ENCODE data around the gene SLC35F1. TPM values are rescaled to one million over a fixed set of nuclear protein-coding genes. Genes with fewer than 3 reads are reported as not detected.

The SLC35F1 gene
- polyA plus RNA-seq, 3 donors, result 0.17 to 0.79 (median 0.49) TPM

DNA sequence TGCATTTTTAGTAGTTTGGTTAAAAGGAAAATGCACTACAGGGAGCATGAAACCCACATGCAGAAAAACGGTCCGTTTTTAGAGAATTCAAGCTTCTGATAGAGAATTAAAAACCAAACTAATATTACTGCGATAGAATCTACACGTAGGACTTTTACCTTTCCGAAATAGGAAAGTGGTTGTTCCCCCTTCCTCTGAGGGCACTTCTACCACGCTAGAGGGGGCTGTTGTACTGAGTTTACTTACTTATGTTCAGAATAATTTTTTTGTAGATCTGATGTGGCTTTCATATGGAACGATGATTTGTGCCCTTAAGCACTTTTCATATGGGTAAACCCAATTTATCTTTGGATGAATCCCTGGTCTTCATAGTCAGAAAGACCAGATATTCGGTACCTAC, 376.7 kb downstream of the SLC35F1 start:
- no peak overlapping the region for H3K27ac ChIP-seq (ENCODE audit: low read depth, low read length)
- 17 to 23% (median 19%) methylated on average over 8 of the region's 8 CpGs for WGBS, 3 donors

DNA sequence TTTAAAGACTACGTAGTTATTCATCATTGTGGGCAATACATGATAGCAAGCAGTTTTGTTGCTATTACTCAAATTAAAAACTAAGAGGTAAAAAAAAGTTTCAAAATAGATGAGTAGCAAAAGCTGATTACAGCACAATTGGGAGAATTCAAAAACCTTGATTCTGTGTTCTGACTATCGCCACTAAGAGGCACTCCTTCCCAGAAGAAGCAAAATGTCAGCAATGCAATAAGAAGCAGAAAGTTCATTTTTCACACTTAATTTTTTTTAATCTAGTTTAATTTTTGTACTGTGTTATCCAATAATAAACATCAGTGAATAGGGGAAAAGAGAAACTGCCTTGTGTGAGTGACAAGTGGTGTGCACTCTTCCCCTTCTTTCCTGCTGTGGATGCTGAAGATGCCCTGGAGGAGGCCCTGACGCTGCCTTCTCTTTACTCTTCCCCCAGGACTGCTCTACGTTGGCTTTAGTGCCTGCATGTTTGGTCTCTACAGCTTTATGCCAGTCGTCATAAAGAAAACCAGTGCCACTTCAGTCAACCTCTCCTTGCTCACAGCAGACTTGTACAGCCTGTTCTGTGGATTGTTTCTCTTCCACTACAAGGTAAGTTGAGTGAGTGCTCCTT, 377.8 kb downstream of the SLC35F1 start:
- H3K27ac ChIP-seq (ENCODE audit: low read depth, low read length), result no peak overlapping the region
- WGBS, 3 donors, result 76 to 84% (median 77%) methylated on average over 5 of the region's 5 CpGs

DNA sequence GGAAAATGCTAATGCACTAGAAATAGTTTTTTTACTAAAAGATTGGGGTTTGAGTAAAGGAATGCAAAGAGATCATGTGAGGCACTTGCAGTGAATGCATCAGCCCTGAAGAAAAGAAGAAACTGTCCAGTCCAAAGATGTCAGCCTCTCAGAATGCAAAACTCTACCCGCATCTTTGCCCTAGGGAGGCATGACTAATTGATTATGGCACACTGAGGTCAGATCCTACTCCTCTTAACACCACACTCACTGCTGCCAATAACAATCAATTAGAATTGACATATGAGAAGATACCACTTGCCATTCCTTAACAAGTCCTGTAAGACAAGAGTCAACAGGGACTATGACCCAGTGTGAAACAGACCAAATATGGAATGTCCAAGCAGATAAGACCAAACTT, 378.7 kb downstream of the SLC35F1 start:
- no peak overlapping the region for H3K27ac ChIP-seq (ENCODE audit: low read depth, low read length)
- WGBS, 3 donors, result 75 to 86% (median 82%) methylated on average over 1 of the region's 1 CpG

DNA sequence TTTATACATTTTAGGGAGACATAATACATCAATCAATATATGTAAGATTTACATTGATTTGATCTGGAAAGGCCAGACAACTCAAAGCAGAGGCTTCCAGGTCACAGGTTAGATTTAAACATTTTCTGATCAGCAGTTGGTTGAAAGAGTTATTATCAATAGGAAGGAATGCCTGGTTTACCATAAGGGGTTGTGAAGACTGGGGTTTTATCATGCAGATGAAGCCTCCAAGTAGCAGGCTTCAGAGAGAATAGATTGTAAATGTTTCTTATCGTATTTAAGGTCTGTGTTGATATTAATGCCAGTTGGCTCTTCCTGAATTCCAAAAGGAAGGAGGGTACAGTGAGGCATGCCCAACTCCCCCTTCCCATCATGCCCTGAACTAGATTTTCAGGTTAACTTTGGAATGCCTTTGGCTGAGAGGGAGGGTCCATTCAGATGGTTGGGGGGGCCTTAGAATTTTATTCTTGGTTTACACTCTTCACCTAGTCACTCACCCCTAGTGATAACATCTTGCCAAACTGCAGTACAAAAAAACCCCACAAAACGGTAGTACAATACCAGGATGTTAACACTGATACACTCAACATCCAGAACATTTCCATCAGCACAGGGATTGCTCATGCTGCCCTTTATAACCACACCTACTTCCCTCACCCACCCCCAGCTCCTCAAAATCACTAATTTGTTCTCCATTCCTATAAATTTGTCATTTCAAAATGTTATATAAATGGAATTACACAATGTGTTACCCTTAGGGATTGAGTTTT, 381.5 kb downstream of the SLC35F1 start:
- WGBS, 3 donors, result 56 to 57% (median 57%) methylated on average over 2 of the region's 2 CpGs
- H3K27ac ChIP-seq (ENCODE audit: low read depth, low read length), result no peak overlapping the region

DNA sequence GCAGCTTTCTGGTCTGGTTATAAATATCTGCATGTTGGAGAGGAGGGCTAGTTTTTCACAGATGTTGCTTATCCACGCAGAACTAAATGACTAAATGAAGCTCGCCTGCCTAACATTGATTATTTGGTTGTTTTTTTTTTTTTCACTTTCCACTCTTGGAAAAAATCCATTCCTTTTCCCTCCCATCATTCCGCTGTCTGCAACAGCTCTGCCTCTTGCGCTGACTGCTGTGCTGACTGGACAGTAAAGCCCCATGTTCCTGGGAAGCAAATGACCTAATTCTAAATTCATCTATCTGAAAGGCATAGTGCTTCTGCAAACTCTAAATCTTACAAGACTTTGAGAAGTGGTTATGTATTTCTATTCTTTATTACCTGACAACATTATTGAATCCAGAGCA, 385.5 kb downstream of the SLC35F1 start:
- 63 to 69% (median 67%) methylated on average over 4 of the region's 4 CpGs for WGBS, 3 donors
- no peak overlapping the region for H3K27ac ChIP-seq (ENCODE audit: low read depth, low read length)

DNA sequence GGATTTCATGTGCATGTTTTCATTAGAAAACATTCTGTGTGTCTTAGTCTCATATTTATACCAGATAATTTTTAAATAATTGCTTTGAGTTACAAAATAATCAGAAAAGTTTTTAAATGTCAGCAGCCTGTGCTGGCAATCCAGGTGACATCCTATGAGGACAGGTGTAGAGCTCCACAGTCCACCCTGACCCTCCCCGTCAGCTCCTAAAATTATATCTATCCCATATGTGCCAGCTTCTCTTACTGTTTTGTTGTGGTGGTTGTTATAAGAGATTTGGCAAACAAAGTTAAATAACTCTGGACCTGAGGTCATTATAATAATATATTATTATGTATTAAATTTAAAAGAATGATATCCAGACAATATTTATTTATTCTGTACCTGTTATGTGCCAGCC, 387.8 kb downstream of the SLC35F1 start:
- 87 to 100% (median 96%) methylated on average over 1 of the region's 1 CpG for WGBS, 3 donors
- H3K27ac ChIP-seq (ENCODE audit: low read depth, low read length), result no peak overlapping the region

DNA sequence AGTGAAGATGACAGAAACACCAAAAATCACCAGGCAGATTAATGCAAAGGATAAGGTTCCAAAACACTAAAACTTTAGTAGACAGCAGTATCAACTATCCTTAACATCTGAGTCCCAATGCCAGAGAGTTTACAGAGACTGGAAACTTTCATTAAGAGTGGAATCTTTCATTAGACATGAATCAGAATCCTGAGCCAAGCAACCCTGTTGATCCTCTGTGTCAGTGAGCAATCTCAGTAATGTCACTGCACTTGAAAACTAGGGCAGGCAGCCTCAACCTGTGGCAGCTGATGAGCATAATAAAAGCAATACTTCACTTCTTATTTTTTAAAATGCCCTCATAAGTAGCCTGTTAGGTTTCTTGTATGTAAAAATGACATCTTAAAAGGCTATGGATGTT, 388.3 kb downstream of the SLC35F1 start:
- no peak overlapping the region for H3K27ac ChIP-seq (ENCODE audit: low read depth, low read length)

DNA sequence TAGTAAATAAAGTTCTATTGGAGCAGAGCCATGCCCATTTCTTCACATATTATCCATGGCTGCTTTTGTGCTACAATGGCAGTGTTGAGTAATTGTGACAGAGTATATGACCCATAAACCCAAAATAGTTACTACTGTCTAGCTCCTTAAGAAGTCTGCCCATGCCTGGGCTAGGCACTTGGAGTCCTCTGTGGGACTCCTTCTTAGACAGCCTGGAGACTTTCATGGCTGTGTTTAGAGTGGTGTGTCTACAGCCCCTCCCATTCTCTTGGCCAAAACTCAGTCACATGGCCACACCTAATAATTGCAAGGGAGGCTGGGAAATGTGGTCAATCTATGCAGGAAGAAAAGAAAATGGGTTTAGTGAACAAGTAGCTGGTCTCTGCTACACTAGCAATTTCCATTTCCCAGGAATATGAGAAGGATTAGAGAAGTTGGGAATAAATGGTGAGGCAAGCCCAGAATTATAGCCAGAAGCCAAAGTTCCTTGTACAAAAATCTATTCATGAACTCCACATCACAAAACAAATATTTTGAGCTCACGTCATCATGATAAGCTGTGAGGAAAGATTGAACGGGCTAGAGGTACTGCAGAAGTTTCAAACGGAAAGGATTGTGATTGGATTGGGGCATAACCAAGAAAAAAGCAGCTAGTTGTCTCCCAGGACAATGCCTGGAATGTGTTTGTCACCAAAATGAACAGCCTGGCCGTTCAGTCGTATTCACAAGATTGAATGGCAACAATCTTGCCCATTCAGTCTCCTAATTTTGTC, 389.3 kb downstream of the SLC35F1 start:
- H3K27ac ChIP-seq (ENCODE audit: low read depth, low read length), result no peak overlapping the region
- 47 to 89% (median 84%) methylated on average over 5 of the region's 5 CpGs for WGBS, 3 donors

DNA sequence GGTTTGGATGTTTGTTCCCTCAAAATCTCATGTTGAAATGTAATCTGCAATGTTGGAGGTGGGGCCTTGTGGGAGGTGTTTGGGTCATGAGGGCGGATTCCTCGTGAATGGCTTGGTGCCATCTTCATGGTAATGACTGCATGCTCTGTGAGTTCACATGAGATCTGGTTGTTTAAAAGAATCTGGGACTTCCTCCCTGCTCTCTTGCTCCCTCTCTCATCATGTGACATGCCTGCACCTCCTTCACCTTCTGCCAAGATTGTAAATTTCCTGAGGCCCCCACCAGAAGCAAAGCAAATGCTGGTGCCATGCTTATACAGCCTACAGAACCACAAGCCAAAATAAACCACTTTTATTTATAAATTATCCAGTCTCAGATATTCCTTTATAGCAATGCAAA, 390.8 kb downstream of the SLC35F1 start:
- H3K27ac ChIP-seq (ENCODE audit: low read depth, low read length), result no peak overlapping the region
- WGBS, 3 donors, result 80 to 85% (median 83%) methylated on average over 2 of the region's 2 CpGs

DNA sequence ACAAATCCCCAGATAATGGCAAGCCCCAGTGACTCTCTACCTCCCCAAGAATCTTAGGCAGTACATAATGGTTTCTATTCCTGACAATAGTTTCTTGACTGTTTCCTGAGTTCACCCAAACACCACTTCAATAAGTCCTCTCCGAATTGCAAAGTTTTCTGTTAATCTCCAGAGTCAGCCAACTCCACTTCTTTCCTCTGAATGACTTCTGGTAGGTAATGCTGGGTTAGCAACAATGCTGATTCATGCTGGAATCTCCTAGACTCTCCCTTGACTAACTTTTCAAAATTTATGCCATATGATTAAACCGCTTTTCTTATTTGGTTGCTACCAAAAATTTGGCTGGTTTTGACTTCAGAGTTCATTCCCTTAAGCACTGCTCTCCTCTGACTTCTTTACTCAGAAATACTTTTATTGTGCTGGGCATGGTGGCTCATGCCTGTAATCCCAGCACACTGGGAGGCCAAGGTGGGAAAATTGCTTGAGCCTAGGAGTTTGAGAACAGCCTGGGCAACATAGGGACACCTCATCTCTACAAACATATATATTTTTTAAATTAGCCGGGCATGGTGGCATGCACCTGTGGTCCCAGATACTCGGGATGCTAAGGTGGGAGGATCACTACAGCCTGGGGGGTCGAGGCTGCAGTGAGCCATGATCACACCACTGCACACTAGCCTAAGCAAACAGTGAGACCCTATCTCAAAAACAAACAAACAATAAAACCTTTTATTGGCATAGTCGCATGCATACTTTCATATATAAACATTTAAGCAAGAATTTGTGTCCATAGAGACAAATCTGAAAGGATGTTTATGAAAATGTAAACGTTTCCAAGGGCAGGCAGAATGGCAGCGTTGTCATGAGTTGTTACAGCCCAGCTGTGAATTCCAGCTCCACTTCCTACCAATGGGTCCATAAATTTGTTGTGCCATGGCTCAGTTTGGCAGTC, 391.7 kb downstream of the SLC35F1 start:
- 57 to 70% (median 66%) methylated on average over 8 of the region's 8 CpGs for WGBS, 3 donors
- H3K27ac ChIP-seq (ENCODE audit: low read depth, low read length), result no peak overlapping the region

DNA sequence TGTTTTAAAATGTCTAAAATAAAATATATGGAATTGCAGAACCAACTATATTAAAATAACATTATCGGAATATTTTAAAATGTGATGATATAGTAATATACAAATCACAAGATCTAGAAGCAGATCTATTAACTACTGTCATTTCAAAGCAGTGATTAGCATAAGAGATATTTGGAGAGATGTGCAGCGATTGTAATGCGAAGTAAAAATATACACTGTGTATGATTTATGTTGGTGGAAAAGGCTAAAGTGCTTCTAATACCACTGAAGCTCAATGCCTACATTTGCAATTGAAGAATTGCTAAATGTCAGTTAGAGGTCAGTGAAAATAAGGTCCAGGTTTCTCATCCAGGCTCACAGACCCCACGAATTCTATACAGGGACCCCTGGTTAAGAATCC, 392.4 kb downstream of the SLC35F1 start:
- WGBS, 3 donors, result 71 to 79% (median 77%) methylated on average over 4 of the region's 4 CpGs
- H3K27ac ChIP-seq (ENCODE audit: low read depth, low read length), result no peak overlapping the region

DNA sequence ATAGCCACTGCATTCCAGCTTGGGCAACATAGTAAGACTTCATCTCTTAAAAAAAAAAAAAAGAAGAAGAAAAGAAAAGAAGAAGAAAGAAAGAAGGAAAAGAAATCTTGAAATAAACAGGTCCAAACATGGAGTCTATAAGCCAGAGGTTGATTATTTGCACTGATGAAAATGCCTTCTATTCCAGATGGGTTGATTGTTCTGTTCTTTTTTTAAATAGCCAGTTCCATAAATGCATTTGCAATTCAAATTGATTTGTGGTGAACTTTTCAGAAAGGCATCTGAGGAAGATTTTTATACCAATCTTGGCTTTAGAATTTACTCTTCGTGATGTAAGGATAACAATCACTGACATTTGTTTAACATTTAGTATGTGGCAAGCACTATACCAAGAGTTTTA, 397.3 kb downstream of the SLC35F1 start:
- WGBS, 3 donors, result 70 to 88% (median 79%) methylated on average over 1 of the region's 1 CpG
- no peak overlapping the region for H3K27ac ChIP-seq (ENCODE audit: low read depth, low read length)

DNA sequence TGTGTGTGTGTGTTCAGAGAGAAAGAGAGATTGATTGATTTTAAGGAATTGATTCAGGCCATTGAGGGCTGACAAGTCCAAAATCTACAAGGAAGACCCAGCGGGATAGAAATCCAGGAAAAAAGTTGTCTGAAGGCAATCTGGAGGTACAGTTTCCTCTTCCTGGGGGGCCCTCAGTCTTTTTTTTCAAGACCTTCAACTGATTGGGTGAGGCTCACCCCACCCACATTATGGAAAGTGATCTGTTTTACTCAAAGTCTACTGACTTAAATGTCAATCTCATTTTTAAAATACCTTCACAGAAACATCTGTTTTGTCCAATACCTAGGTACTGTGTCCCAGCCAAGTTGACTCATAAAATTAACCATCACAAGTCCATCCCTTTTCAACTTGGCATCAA, 398.0 kb downstream of the SLC35F1 start:
- H3K27ac ChIP-seq (ENCODE audit: low read depth, low read length), result no peak overlapping the region
- 85 to 96% (median 93%) methylated on average over 1 of the region's 1 CpG for WGBS, 3 donors

DNA sequence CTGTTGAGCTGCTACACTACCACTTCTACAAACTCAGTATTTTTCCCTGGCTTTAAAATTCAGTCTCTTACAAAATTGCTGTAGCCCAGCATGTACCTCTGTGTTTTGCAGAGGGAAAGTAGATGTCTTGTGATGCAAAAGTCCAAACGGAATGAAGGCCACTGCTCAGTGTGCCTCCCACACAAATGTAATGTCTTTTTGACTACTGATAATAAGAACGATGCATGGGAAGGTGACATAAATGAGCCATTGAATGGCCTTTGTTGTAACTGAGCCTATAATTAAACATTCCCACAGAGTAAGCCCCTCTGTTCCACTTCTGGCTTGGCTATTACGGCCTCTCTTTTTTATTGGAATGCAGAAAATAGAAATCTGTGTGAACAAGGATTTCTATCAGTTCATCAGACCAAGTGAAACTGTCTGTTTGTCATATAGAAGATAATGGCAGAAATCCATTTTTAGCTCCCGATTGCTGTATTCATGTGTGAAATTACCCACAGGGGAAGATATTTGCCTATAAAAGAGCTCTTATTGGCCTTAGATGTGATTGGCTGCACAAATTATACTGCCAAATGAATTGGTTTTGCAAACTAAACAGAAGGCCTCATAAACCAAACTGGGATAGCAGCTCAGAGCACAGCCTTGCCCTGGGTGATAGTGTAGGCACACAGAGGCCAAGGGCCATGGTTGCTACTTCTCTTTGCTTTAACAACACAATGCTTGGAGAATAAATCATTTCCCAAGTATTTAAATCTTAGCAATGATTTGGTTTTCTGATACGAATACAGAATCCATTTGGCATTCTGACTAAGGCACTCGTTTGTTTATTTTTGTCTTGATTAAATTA, 399.6 kb downstream of the SLC35F1 start:
- no peak overlapping the region for H3K27ac ChIP-seq (ENCODE audit: low read depth, low read length)
- WGBS, 3 donors, result 70 to 79% (median 79%) methylated on average over 6 of the region's 6 CpGs

DNA sequence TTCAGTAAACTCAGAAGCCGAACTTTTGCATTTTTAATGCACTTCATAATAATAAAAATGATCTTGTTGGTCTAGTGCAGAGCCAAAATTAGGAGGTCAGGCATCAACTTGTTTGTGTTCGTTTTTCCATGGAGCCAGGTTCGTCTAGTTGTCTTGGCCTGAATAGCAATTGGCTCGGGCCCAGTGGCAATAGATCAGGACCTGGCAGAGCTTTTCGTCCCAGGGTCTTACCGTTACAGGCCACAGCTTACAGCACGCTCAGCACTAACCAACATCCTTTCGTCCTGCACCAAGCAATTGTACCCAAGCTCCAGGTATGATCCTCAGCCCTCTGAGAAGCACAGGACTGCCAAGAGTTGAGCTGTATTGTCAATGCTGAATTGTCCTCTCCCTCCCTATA, 400.5 kb downstream of the SLC35F1 start:
- H3K27ac ChIP-seq (ENCODE audit: low read depth, low read length), result no peak overlapping the region
- 59 to 70% (median 66%) methylated on average over 8 of the region's 8 CpGs for WGBS, 3 donors

DNA sequence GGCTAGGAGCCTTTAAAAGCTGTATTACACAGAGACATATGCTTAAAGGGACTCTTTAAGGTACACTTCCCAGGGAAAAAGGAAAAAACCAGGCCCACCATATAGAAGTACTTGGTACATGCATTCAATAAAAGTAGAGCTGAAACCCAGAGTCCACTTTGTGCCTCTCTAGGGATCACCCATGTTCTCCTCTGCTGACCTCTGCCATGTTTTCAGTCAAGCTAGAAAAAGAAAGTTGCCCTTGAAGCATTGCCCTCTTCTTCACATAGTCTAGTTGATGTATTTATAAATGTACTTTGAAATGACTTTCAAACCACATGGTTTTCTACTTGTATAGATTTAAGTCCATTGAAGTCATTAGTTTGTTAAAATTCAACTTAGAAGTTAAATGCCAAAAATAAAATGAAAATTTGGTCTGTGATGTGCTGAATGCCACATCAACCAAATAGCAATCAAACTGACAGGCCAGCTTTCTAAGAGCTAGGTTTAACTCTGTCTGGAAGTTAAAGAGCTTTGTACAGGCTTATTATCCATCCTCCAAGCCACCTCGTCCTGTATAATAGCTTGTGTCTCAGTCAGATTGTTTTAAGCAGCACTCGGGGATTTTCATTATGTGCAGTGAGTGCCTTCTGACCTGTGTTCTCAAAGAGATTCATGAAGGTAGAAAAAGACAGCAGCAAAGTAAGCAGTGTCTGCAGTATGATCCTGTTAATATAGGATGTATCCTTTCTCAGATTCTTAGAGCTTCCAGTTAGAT, 402.5 kb downstream of the SLC35F1 start:
- WGBS, 3 donors, result 50 to 75% (median 66%) methylated on average over 2 of the region's 2 CpGs
- no peak overlapping the region for H3K27ac ChIP-seq (ENCODE audit: low read depth, low read length)

DNA sequence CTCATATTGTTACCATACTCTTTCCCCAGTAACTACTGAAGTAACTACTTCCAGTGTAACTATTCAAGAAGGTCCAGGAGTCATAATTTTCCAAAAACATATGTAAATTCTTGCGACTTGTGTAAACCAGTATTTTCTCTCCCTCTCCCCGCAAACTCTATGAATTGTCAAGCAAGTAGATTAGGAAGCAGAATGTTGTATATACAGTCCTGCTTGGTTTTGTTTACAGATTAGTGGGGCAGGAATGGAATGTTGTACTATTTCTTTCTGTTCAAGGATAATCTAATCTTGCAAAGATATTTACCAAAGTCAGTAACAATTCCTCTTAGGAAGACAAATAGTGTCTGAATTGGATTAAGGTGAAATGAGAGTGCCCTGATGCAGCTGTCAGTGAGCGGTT, 406.1 kb downstream of the SLC35F1 start:
- WGBS, 3 donors, result 47 to 94% (median 83%) methylated on average over 3 of the region's 3 CpGs
- no peak overlapping the region for H3K27ac ChIP-seq (ENCODE audit: low read depth, low read length)

Measured in adipose tissue (tissue), 3 donors.